ENCODE data around the gene SPDYE16.
"Not testable (repeated sequence)": the region's sequence is repeated elsewhere in the genome, so short reads cannot be mapped to it uniquely, and the experiment has no call there.

DNA sequence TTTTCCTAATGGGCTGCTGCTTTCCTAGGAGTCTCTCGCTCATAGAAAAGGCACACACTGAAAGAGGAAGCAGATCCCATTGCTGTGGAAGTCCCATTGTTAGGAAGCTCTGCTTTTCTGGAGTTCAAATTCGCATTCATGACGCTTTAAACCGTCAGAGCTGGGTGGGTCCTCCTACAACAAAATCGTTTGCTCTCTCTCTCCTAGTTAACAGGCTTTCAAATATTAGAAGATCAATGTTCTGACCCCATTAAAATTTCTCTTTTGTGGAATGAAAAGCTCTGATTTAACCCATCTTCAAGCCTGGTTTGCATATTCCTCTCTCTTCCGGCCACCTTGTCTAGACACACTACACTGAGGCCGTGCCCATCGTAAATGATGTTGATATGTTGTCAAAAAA lies at the start of gene SPDYE16:
- not testable (repeated sequence) for TF ChIP-seq EZH2phosphoT487 (IDR thresholded peaks at IDR 0.05; ENCODE audit: insufficient read depth, low read depth); EZH2 (IDR thresholded peaks at IDR 0.05; ENCODE audit: insufficient read depth, poor library complexity, severe bottlenecking)

Data from GM23248 (cell line).